ENCODE results near the gene C5orf58. TPM values are rescaled to one million over a fixed set of nuclear protein-coding genes. Genes with fewer than 3 reads are reported as not detected.

Gene C5orf58, protein sequence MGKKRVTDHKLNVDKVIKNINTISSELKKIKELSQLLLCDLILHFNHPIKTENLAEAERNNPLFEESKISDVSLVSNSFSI
- not detected in 2 replicates for total RNA-seq

DNA sequence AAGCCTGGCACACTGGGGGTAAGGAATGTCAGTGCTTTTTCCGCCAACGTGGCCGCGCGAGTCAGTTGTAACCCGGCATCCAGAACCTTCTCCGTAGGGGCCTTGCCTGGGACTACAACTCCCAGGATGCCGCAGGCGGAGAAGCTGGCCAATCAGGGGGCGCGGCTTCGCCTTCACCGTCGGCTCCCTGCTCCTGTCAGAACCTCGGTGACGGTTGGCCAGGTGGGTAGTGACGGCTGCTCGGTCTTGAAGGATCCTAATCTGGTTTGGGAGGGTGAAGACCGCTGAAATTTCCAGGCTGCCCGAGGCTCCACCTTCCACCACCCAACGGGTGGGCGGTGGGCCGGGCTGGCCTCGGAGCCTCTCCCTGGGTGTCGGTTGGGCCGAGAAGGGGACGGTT, at the start of gene C5orf58:
Gene C5orf58 (plus strand): TSS at position 200 of the 400 bp plus-strand sequence. CDS start 1,992 bp downstream, outside the sequence.

Other genes with a start within 250 kb of the C5orf58 start
- gene FOXI1, start 127.1 kb upstream of the C5orf58 start, total RNA-seq, result not detected in 2 replicates
- not detected in 2 replicates for gene LCP2, start 64.8 kb downstream of the C5orf58 start, total RNA-seq
- gene KCNMB1, start 156.4 kb downstream of the C5orf58 start, total RNA-seq, result not detected in 2 replicates

Data from subcutaneous preadipocyte (primary cell).